ENCODE results near the gene PLPP1.
A peak's percentile ranks its signal among the peaks of the same experiment; 100 is the strongest.

PLPP1 gene

GRCh38 chr5:55432549-55432948, 102.2 kb downstream of the PLPP1 start:
- no peak for DNase-seq (ENCODE audit: extremely low read depth, low read depth)
- no peak for TF ChIP-seq CTCF (IDR thresholded peaks at IDR 0.05; ENCODE audit: low read depth, low read length, missing control alignments)
- no peak overlapping the region for H3K4me3 ChIP-seq (replicated peaks; ENCODE audit: low read depth, low read length)

GRCh38 chr5:55429613-55430253, 105.0 kb downstream of the PLPP1 start:
- H3K4me3 ChIP-seq (replicated peaks; ENCODE audit: low read depth, low read length) = no peak overlapping the region
- TF ChIP-seq CTCF (IDR thresholded peaks at IDR 0.05; ENCODE audit: low read depth, low read length, missing control alignments) = no peak
- DNase-seq (ENCODE audit: extremely low read depth, low read depth) = no peak

GRCh38 chr5:55429221-55429612, 105.5 kb downstream of the PLPP1 start:
- no peak for DNase-seq (ENCODE audit: extremely low read depth, low read depth)
- H3K4me3 ChIP-seq (replicated peaks; ENCODE audit: low read depth, low read length) = no peak overlapping the region
- no peak for TF ChIP-seq CTCF (IDR thresholded peaks at IDR 0.05; ENCODE audit: low read depth, low read length, missing control alignments)

- no peak for TF ChIP-seq CTCF (IDR thresholded peaks at IDR 0.05; ENCODE audit: low read depth, low read length, missing control alignments)
- H3K4me3 ChIP-seq (replicated peaks; ENCODE audit: low read depth, low read length) = no peak overlapping the region
- peak; percentile 56 for DNase-seq (ENCODE audit: extremely low read depth, low read depth)
These were observed 107.6 kb downstream of the PLPP1 start for GRCh38 chr5:55427157-55427556.

GRCh38 chr5:55426455-55426854, 108.3 kb downstream of the PLPP1 start:
- no peak for TF ChIP-seq CTCF (IDR thresholded peaks at IDR 0.05; ENCODE audit: low read depth, low read length, missing control alignments)
- H3K4me3 ChIP-seq (replicated peaks; ENCODE audit: low read depth, low read length) = no peak overlapping the region
- no peak for DNase-seq (ENCODE audit: extremely low read depth, low read depth)

GRCh38 chr5:55421074-55421529, 113.7 kb downstream of the PLPP1 start:
- no peak for TF ChIP-seq CTCF (IDR thresholded peaks at IDR 0.05; ENCODE audit: low read depth, low read length, missing control alignments)
- H3K4me3 ChIP-seq (replicated peaks; ENCODE audit: low read depth, low read length) = no peak overlapping the region
- DNase-seq (ENCODE audit: extremely low read depth, low read depth) = no peak
